Fibroblast of peridontal ligament (primary cell): ENCODE measurements around the gene NNAT.

ENCODE experiments used
- DNase-seq: peaks from one replicate; pipeline ENCODE4 v3.0.0-alpha.2; 2010; ENCODE audit errors: extremely low read depth

NNAT gene

GRCh38 chr20:37502654-37503053 is 18.4 kb upstream of the NNAT start:
- no peak for DNase-seq

- DNase-seq: no peak
Measured at GRCh38 chr20:37503256-37503927, 17.7 kb upstream of the NNAT start.

GRCh38 chr20:37504404-37505096 is 16.5 kb upstream of the NNAT start:
- no peak for DNase-seq

- DNase-seq: no peak
Measured at GRCh38 chr20:37505263-37506151, 15.5 kb upstream of the NNAT start.

- no peak for DNase-seq
Measured at GRCh38 chr20:37506152-37506725, 14.8 kb upstream of the NNAT start.

GRCh38 chr20:37510226-37510625 is 10.8 kb upstream of the NNAT start:
- DNase-seq: no peak

- peak; percentile 89 for DNase-seq
Measured at GRCh38 chr20:37511610-37512275, 9.3 kb upstream of the NNAT start.

- DNase-seq: no peak
Measured at GRCh38 chr20:37513779-37514359, 7.2 kb upstream of the NNAT start.

- DNase-seq: no peak
Measured at GRCh38 chr20:37515876-37516275, 5.2 kb upstream of the NNAT start.

GRCh38 chr20:37516811-37517750 is 4.0 kb upstream of the NNAT start:
- peak; percentile 90 for DNase-seq

- no peak for DNase-seq
Measured at GRCh38 chr20:37518059-37518458, 3.0 kb upstream of the NNAT start.

GRCh38 chr20:37518606-37519507 is 2.2 kb upstream of the NNAT start:
- DNase-seq: no peak

- no peak for DNase-seq
Measured at GRCh38 chr20:37519508-37520418, 1.3 kb upstream of the NNAT start.

GRCh38 chr20:37520419-37520955 is 563 bp upstream of the NNAT start:
- no peak for DNase-seq

- no peak for DNase-seq
Measured at GRCh38 chr20:37522260-37523011, 1.4 kb downstream of the NNAT start.

- DNase-seq: no peak
Measured at GRCh38 chr20:37523012-37523391, 2.0 kb downstream of the NNAT start.
